Naive B cell (primary cell): ENCODE data around the gene SETD1A. TPM values are rescaled to one million over a fixed set of nuclear protein-coding genes. Genes with fewer than 3 reads are reported as not detected.

Source experiments
- ATAC-seq, 2 donors: fragments of 150-1000 bp; cut with Tn5 transposase; 2 replicates each; pipeline ENCODE4 v1.10.0; 2021; ENCODE audit warnings: low read depth in 2 of 2, mild to moderate bottlenecking in 2 of 2, moderate library complexity in 2 of 2
- DNase-seq: peaks from one replicate; pipeline ENCODE4 v3.0.0; 2022
- H3K27ac Mint-ChIP-seq, 6 donors: one replicate each; pipeline ENCODE4 v1.8.0; 2020 to 2022; ENCODE audit warnings: mild to moderate bottlenecking in 6 of 6, mixed read lengths in 6 of 6, moderate library complexity in 5 of 6, inconsistent platforms in 2 of 6
- H3K27me3 Mint-ChIP-seq, 3 donors: one replicate each; pipeline ENCODE4 v1.8.0; 2021 to 2022; ENCODE audit warnings: mixed read lengths in 3 of 3, mild to moderate bottlenecking in 1 of 3
- H3K36me3 Mint-ChIP-seq, 2 donors: one replicate each; pipeline ENCODE4 v1.8.0; 2020 to 2022; ENCODE audit warnings: mixed read lengths in 2 of 2, inconsistent platforms in 1 of 2, mild to moderate bottlenecking in 1 of 2
- H3K4me1 Mint-ChIP-seq, 3 donors: one replicate each; pipeline ENCODE4 v1.8.0; 2020 to 2022; ENCODE audit warnings: mixed read lengths in 3 of 3, inconsistent platforms in 1 of 3, mild to moderate bottlenecking in 1 of 3, moderate library complexity in 1 of 3
- H3K4me3 Mint-ChIP-seq, 8 donors: one replicate each; pipeline ENCODE4 v1.8.0; 2020 to 2022; ENCODE audit warnings: mild to moderate bottlenecking in 8 of 8, mixed read lengths in 8 of 8, moderate library complexity in 8 of 8, inconsistent platforms in 2 of 8
- H3K9me3 Mint-ChIP-seq, 7 donors: one replicate each; pipeline ENCODE4 v1.8.0; 2020 to 2022; ENCODE audit warnings: mixed read lengths in 7 of 7, mild to moderate bottlenecking in 5 of 7, inconsistent platforms in 2 of 7, moderate library complexity in 1 of 7
- polyA plus RNA-seq, 6 donors: library from polyadenylated mRNA; unstranded; fragments of 300-500 nt; fragmentation: Illumina TruSeq; gene quantifications; one replicate each; pipeline ENCODE4 v1.2.3, GENCODE V29; 2021; ENCODE audit warnings: low read depth in 6 of 6

Gene SETD1A
- polyA plus RNA-seq, 6 donors from 2014 or later, result 0.69 to 2.8 (median 0.85) TPM; not detected in 1

DNA sequence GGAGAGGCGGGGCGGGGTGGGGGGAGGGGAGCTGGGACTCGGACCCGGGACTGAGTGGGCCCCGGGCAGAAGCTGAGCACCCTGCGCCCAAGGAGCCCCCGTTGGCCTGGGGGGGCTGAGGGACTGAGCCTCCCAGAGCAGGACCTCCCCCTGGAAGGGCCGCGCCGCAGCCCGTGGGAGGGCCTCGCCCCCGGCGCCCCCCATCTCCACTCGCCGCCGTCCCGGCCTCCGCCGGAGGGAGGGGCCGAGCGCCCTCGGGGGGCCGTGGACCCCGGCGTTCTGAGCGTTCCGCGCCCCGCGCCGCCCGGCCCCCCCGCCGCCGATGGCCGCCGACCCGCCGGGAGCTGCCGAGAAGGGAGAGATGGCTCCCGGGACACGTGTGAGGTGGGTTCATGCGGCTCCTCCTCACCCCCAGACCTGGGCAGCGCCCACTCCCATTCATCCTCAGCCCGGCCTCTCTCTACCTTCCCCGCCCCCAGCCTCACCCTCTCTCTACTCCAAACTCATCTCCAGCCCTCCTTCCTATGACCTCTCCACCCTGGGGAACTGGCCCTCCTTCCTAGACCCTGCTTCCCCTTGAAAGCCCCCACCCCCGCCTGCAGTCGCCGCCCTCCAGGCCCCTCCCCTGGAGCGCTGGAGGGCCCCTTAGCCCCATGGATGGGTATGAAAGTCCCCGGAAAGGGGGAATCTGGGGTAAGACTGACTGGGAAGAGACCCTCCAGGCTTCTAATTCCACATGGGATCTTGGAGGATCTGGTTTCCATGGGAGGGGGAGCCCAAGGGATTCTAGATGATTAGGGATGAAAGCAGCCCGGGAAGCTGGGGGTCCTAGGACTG is 33.3 kb upstream of the SETD1A start:
- H3K27ac Mint-ChIP-seq, result peak overlapping the region in 4 of 6 donors; percentile 14 to 92 (median 42)
- DNase-seq, result no peak
- H3K27me3 Mint-ChIP-seq, result no peaks in the 10 kb centered on the region
- ATAC-seq, result no peak
- H3K9me3 Mint-ChIP-seq, result no peaks in the 10 kb centered on the region
- H3K4me3 Mint-ChIP-seq, result peak overlapping the region; percentile 68 to 89 (median 80)
- no peaks in the 10 kb centered on the region for H3K36me3 Mint-ChIP-seq
- peaks cover 33 to 35% (median 34%) of the 10 kb centered on the region in 3 donors for H3K4me1 Mint-ChIP-seq

DNA sequence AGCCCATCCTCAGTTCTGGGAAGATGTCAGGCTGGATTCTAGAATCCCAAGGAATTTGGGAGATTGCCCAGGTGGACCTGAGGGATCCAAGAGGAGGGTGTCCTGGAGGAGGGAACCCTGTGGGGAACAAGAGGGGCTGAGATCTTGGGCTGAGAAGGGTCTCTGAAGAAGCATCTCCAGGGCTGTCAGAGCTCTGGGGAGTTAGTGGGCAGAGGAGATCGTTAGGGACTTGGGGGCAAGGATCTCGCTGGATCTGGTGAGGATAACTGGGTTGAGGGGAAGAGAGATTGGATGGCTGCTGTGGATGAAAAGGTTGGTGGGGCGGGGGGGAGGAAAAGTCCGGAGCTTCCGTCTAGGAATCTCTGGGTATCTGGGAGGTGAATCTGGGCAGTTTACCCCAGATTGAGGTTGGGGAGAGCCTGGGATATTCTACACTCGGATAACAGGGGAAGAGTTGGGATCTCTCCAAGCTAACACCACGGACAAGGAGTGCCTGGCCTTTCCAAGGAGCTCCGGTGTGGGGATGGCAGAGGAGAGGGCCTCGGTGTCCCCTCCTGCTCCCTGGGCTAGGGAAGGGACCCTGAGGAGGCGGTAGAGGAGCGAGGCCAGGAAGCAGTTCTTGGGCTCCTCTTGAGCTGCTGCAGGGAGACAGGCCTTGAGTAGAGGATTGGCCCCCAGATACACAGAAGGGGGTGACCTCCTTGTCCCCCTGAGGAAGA is 32.5 kb upstream of the SETD1A start:
- no peak for ATAC-seq

DNA sequence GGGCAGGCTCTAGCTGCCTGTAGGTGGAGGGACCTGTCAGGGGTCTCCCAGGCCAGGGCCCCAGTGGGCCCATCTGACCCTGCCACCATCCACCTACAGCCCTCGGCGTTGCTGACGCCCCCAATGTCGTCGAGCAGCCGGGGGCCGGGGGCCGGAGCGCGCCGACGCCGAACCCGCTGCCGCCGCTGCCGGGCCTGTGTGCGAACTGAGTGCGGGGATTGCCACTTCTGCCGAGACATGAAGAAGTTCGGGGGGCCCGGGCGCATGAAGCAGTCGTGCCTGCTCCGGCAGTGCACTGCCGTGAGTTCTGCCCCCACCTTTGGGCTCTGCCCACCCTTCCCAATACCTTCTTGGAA is 31.9 kb upstream of the SETD1A start:
- ATAC-seq (no peak), DNase-seq (no peak)
- H3K27ac Mint-ChIP-seq, result peak overlapping the region in 1 of 6 donors; percentile 83
- peak overlapping the region in 4 of 8 donors; percentile 56 to 77 (median 74) for H3K4me3 Mint-ChIP-seq
- peaks cover 33 to 35% (median 34%) of the 10 kb centered on the region in 3 donors for H3K4me1 Mint-ChIP-seq
- no peaks in the 10 kb centered on the region for H3K9me3 Mint-ChIP-seq
- H3K27me3 Mint-ChIP-seq, result no peaks in the 10 kb centered on the region
- no peaks in the 10 kb centered on the region for H3K36me3 Mint-ChIP-seq

More for the DNA sequence above, 32.5 kb upstream of the SETD1A start:
- Mint-ChIP-seq H3K27ac (peak overlapping the region in 4 of 6 donors; percentile 14 to 92 (median 42)), H3K9me3 (no peaks in the 10 kb centered on the region), H3K27me3 (no peaks in the 10 kb centered on the region), H3K4me3 (peak overlapping the region; percentile 43 to 89 (median 77)), H3K4me1 (peaks cover 33 to 35% (median 34%) of the 10 kb centered on the region in 3 donors), H3K36me3 (no peaks in the 10 kb centered on the region)
- no peak for DNase-seq

DNA sequence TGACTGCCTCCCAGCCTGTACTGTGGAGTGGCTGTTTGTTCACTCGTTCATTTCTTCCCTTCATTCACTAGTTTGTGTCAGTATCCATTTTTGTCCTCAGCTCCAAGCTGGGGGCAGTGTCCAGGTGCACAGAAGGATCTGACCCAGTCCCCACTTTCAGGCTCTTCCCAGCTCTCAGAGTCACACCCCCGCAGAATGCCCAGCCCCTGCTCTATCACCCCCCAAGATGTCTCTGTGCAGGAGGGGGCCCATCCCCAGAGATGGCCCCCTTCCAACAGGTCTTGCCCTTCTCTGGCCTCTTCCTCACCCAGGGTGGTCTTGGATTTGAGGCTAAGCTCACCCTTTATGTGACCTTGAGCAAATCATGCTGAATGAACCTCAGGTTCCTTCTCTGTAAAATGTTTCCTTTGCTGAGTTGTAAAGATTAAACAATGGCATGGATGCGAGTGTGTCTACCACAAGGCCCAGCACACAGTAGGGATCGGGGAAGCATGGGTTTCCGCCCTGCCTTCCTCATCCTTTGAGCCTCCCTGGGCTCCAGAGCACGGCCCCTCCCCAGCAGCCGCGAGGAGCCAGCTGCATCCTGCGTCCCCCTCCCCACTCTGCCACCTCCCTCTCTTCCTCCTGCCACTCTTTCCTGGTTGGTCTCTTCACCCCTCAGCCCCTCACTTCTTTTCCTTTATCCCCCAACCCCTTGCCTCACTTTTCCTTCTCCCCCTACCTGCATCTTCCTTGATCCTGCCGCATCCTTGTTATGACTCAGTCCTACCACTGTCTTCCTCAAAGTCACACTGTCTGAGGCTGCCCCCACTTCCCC is 31.4 kb upstream of the SETD1A start:
- ATAC-seq (no peak), DNase-seq (no peak)
- Mint-ChIP-seq H3K27me3 (no peaks in the 10 kb centered on the region), H3K36me3 (no peaks in the 10 kb centered on the region), H3K4me3 (peak overlapping the region; percentile 56 to 90 (median 74)), H3K27ac (peak overlapping the region in 5 of 6 donors; percentile 14 to 83 (median 78)), H3K4me1 (peaks cover 28 to 32% (median 29%) of the 10 kb centered on the region in 3 donors), H3K9me3 (no peaks in the 10 kb centered on the region)

DNA sequence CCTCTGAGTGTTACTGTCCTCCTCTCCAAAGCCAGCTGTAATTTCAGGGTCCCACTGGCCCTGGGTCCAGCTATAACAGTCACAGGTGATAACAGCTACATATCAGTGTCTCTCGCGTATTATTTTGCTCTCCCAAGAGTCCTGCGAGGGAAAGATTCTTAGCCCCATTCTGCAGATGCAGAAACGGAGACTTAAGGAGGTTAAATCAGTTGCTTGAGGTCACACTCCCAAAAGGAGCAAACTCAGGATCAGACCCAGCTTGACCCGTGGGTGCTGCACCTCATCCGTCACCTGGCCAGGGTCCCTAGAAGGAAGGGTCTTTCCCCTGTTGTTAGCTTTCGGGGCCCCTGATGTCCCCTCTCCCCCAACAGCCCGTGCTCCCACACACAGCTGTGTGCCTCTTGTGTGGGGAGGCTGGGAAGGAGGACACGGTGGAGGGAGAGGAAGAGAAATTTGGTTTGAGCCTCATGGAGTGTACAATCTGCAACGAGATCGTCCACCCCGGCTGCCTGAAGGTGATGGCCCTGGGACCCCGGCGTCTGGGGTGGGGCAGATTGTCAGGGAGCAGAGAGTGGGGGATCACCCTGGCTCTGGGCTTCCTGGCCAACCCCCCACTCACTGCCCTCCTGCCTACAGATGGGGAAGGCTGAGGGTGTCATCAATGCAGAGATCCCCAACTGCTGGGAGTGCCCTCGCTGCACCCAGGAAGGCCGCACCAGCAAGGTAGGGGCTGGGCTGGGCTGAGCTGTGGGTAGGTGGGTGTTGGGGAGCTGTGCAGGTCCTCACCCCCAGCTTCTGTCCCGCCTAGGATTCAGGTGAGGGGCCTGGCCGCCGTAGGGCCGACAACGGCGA is 30.4 kb upstream of the SETD1A start:
- peak overlapping the region in 1 of 6 donors; percentile 14 for H3K27ac Mint-ChIP-seq
- H3K9me3 Mint-ChIP-seq, result no peaks in the 10 kb centered on the region
- H3K4me1 Mint-ChIP-seq, result peaks cover 19 to 24% (median 22%) of the 10 kb centered on the region in 3 donors
- peak overlapping the region in 2 of 8 donors; percentile 47 to 74 for H3K4me3 Mint-ChIP-seq
- H3K36me3 Mint-ChIP-seq, result no peaks in the 10 kb centered on the region
- ATAC-seq (no peak), DNase-seq (no peak)
- H3K27me3 Mint-ChIP-seq, result no peaks in the 10 kb centered on the region

DNA sequence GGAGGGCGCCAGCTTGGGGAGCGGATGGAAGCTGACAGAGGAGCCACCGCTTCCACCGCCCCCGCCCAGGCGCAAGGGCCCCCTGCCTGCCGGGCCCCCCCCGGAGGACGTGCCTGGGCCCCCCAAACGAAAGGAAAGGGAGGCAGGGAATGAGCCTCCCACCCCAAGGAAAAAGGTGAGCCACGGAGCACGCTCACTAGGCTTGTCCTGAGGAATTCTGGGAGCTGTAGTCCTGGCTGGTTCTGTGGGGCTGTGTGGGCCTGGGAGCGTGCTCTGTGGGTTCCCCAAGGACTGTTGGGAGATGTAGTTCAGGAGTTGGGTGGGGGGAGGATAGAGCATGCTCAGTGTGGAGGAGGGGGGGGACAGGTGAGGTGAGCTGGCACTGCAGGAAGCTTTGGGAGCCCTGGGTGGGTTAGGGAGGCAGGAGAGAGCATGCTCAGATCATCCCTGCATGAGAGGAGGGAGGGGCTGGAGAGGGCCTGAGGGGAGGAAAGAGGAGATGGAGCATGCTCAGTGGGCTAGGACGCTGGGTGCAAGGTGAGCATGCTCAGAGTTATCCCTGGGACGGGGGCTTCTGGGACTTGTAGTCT is 29.7 kb upstream of the SETD1A start:
- Mint-ChIP-seq H3K4me1 (peaks cover 16 to 28% (median 20%) of the 10 kb centered on the region in 3 donors), H3K9me3 (no peaks in the 10 kb centered on the region), H3K4me3 (peak overlapping the region in 2 of 8 donors; percentile 40 to 67), H3K27me3 (no peaks in the 10 kb centered on the region), H3K36me3 (peaks cover 0 to 7% of the 10 kb centered on the region in 2 donors), H3K27ac (no peak overlapping the region)
- DNase-seq, result no peak
- ATAC-seq, result no peak

DNA sequence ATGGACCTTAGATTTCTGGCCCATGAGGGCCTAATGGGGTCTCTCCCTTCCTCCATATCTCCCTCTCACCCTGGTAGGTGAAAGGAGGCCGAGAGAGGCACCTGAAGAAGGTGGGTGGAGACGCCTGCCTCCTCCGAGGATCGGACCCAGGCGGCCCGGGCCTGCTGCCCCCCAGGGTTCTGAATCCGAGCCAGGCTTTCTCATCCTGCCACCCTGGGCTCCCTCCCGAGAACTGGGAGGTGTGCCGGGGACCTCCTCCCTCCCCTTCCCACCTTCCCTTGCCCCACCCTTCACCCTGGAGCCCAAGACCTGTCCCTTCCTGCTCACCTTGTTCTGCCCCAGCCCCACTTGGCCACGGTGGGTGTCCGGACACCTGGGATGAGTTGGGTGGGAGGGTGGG is 29.2 kb upstream of the SETD1A start:
- no peak for DNase-seq
- Mint-ChIP-seq H3K9me3 (no peaks in the 10 kb centered on the region), H3K4me1 (peaks cover 16 to 24% (median 18%) of the 10 kb centered on the region in 3 donors), H3K27ac (no peak overlapping the region), H3K4me3 (peak overlapping the region in 1 of 8 donors; percentile 47), H3K36me3 (peaks cover 0 to 7% of the 10 kb centered on the region in 2 donors), H3K27me3 (no peaks in the 10 kb centered on the region)
- ATAC-seq, result no peak

DNA sequence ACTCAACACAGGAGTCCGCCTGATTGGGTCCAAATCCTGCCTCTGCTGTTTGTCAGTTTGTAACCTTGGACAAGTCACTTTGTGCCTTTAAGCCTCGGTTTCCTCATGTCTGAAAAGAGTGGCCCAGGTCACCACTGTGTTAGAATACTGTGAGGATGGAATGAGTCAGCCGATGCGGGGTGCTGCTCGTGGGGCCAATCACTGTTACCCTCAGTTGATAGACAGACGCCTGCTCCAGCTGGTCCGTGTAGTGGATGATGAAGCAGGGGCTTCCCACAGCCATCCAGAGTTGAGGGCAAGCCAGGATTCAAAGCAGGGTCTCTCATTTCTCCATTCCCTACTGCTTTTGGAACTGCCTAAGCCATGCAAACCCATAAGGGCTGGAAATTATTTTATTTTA is 28.4 kb upstream of the SETD1A start:
- no peaks in the 10 kb centered on the region for H3K27me3 Mint-ChIP-seq
- no peak overlapping the region for H3K27ac Mint-ChIP-seq
- H3K4me3 Mint-ChIP-seq, result peak overlapping the region in 1 of 8 donors; percentile 47
- H3K4me1 Mint-ChIP-seq, result peaks cover 16 to 24% (median 18%) of the 10 kb centered on the region in 3 donors
- peaks cover 0 to 7% of the 10 kb centered on the region in 2 donors for H3K36me3 Mint-ChIP-seq
- H3K9me3 Mint-ChIP-seq, result no peaks in the 10 kb centered on the region
- ATAC-seq, result no peak
- DNase-seq, result no peak

DNA sequence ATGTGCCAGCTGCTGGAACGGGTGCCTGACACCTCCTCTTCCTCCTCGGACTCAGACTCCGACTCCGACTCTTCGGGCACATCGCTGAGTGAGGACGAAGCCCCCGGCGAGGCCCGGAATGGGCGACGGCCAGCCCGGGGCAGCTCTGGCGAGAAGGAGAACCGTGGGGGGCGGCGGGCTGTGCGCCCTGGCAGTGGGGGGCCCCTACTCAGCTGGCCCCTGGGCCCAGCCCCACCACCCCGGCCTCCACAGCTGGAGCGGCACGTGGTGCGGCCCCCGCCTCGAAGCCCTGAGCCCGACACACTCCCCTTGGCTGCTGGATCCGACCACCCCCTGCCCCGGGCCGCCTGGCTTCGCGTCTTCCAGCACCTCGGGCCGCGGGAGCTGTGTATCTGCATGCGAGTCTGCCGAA is 27.4 kb upstream of the SETD1A start:
- ATAC-seq (no peak), DNase-seq (no peak)
- peaks cover 0 to 7% of the 10 kb centered on the region in 2 donors for H3K36me3 Mint-ChIP-seq
- peaks cover 7 to 20% (median 14%) of the 10 kb centered on the region in 3 donors for H3K4me1 Mint-ChIP-seq
- H3K27ac Mint-ChIP-seq, result no peak overlapping the region
- H3K27me3 Mint-ChIP-seq, result no peaks in the 10 kb centered on the region
- H3K4me3 Mint-ChIP-seq, result no peak overlapping the region
- no peaks in the 10 kb centered on the region for H3K9me3 Mint-ChIP-seq

DNA sequence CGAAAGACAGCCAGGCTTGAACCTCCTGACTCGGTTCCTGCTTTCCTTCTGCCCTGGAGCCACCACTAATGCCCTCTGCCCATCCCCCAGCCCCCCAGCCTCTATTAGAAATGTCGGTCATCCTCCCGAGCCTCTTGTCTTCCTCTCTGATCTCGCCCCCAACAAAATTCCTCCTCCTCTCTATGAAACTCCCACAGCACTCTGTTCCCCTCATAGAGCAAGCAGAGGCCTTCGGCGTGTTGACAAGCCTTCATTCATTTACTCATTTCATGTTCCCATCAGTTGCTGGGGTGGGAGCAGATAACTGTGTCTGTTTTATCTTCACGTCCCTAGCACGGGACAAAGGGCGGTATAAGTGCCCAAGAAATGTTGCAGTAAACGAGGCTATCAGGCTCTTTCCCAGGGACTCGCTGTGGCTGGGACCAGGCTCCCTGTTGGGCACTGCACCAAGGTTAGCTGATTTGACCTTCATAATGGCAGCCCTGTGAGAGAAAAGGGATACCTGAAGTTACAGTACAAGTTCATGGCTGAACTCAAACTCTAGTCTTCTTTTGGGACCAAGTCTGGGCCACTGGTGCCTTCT is 26.4 kb upstream of the SETD1A start:
- H3K27ac Mint-ChIP-seq, result peak overlapping the region in 1 of 6 donors; percentile 79
- H3K4me3 Mint-ChIP-seq, result no peak overlapping the region
- ATAC-seq (no peak), DNase-seq (no peak)
- H3K4me1 Mint-ChIP-seq, result peaks cover 2 to 19% (median 13%) of the 10 kb centered on the region in 3 donors
- peaks cover 0 to 7% of the 10 kb centered on the region in 2 donors for H3K36me3 Mint-ChIP-seq
- no peaks in the 10 kb centered on the region for H3K9me3 Mint-ChIP-seq
- no peaks in the 10 kb centered on the region for H3K27me3 Mint-ChIP-seq

DNA sequence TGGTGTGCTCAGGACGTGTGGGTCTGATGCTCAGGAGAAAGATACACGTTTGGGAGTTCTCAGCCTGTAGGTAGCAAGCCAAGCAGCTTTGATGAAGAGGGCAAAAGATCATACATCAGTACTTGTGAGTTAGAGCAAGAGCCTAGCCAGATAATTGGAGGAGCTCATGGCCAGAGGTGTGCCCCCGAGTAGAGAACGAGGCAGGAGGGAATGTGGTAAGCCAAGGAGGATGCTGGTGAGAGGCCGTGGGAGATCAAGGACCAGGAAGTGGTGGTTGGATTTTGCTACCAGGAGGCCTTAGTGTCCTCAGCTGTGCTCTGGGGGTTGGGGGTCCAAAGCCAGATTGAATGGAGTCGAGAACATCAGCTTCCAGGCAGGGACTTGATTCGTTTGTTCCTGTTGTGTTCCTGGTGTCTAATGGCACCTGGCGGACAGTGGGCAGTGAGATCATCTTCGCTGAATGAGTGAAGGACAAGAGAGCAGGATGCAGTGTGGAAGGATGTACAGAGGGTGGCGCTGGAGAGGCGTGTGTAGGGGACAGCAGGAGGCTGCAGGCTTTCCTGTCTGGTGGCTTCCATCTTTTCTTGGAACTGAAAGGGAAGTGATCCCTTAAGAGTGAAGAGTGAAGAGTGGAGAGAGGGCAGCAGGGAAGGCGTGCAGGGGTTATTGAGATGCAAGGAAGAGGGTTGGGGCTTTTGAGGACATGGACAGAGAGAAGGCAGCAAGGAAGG is 22.6 kb upstream of the SETD1A start:
- Mint-ChIP-seq H3K4me1 (peaks cover 12 to 24% (median 20%) of the 10 kb centered on the region in 3 donors), H3K4me3 (peak overlapping the region in 2 of 8 donors; percentile 16 to 76), H3K27me3 (no peaks in the 10 kb centered on the region), H3K36me3 (peaks cover 0 to 7% of the 10 kb centered on the region in 2 donors), H3K9me3 (no peaks in the 10 kb centered on the region), H3K27ac (peak overlapping the region in 4 of 6 donors; percentile 2 to 76 (median 27))
- DNase-seq (no peak), ATAC-seq (no peak)
